Stimulated activated CD4-positive, alpha-beta T cell treated with anti-CD3 and anti-CD28 coated beads, Interleukin-4, amount 100 ng/mL, for 1 hour (primary cell): ENCODE data around the gene GPI.

Experiments
- DNase-seq: peaks from one replicate; pipeline ENCODE4 v3.0.0-alpha.2; 2020

Gene GPI

GRCh38 chr19:34405892-34406660 is 41.1 kb downstream of the GPI start:
- no peak for DNase-seq

GRCh38 chr19:34408411-34408810 is 43.4 kb downstream of the GPI start:
- no peak for DNase-seq

DNA sequence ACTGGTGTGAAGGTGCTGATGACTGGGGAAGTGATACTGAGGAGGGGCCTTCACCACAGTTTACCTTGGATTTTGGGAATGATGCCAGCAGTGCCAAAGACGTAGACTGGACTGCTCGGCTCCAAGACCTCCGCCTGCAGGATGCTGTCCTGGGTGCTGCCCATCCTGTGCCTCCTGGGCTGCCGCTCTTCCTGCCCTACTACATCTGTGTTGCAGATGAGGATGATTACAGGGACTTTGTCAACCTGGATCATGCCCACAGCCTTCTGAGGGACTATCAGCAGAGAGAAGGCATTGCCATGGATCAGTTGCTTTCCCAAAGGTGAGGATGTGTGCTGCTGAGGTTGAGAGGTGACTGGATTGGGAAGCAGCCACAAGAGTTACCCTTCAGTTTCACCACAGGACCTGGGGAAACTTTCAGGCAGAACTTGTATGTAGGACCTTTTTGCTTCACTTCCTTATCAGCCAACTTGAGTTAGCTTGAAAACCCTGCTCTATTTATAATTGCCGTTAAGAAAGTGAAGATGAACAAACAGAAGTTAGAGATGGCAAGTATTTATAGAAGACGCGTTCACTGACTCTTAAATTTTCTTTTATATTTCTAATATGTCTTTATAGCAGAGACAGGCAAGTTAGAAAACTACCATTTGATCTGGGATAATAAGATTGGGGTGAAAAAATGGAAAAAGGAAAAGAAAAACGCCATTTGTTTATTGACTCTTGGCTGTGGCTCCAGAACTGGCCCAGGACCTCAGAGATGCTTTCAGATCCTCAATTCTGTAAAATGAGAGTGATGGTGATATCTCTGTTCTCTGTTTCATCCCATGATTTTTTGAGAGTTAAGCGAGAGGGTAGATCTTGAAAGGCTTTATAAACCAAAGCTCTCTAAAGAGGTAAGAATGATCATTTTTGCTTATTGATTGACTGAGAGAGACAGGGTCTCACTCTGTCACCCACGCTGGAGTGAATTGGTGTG is 44.5 kb downstream of the GPI start:
- DNase-seq: no peak

GRCh38 chr19:34411216-34411615 is 46.2 kb downstream of the GPI start:
- DNase-seq: no peak

GRCh38 chr19:34416021-34416545 is 51.1 kb downstream of the GPI start:
- DNase-seq: no peak

DNA sequence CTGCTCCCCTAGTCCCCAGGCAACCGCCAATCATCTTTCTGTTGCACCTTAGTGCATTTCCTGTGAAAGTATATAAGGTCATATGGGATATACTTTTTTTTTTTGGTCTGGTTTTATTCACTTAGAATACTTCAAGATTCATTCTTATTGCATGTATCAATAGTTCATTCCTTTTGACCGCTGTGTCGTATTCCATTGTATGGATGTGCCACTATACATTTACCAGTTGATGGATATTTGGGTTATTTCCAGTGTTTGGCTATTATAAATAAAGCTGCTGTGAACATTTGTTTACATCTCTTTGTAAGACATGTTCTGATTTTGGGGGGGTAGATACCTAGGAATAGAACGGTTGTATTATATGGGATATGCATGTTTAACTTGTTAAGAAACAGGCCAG is 53.3 kb downstream of the GPI start:
- DNase-seq: no peak

DNA sequence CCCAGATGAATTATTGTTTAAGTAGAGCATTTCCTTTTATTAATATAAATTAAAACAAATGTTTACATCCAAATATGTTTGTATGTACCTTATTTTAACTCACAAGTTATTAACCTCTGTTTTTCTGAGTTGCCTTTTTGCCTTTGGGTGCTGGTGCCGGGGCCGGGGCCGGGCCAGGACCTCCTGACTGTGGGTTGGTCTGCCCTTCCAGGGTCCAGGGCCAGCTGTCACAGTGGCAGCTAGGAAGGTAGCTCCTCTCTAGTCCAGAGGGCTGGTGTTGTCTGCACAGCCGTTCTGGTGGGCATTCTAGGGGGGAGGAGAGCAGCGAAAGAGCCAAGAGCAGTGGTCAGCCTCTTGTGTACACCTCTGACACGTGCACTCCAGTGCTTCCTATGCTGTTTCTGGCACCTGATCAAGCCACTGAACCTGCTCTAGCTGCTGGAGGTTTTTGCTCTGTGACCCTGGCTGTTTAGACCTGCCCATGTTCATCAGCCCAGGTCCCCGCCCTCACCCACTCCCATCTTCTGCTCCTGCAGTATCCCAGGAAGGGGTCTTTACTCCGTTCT is 61.2 kb downstream of the GPI start:
- no peak for DNase-seq

DNA sequence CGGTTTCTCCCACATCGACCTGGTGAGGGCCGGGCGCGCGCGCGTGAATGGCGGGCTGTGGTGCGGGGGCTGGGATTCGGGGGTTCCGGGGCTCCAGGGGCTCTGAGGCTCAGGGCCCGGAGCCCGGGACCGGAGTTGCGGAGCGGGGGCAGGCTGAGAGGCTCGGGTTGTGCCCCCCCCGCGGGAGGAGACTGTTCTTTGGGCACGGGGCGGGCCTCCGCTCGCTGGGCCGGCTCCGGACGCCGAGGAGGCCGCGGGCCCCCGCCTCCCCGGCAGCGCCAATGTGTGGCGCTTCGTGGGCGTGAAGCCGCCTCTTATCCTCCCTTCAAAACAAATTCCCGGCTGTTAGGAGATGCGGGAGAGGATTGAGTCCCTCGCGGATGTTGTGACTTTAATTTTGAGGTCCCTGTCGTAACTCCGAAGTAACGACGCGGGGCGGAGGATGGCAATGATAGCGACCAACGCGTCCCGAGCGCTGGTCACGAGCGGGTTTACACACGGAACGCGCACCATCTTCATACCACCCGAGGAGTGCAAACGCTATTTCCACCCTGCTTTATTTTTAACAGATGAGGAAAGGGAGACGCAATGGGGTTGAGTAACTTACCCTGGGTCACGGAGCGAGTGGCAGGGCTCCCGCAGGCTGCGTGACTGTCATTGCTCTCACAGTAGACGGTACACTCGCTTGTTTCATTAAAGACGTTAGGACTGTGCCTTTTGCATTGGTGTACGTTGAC is 63.7 kb downstream of the GPI start:
- no peak for DNase-seq

DNA sequence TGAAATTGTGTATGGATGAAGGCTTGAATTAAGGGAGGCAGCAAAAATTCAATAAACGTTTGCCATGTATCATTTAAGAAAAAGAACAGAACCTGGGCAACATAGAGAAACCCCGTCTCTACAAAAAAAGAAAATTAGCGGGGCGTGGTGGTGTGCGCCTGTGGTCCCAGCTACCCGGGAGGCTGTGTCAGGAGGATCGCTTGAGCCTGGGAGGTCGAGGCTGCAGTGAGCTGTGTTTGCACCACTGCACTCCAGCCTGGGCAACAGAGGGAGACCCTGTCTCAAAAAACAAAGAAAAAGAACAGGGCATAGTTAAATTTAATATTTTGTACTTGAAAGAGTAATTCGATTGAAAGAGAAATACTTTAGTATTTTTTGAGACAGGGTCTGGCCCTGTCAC is 64.6 kb downstream of the GPI start:
- DNase-seq: no peak

DNA sequence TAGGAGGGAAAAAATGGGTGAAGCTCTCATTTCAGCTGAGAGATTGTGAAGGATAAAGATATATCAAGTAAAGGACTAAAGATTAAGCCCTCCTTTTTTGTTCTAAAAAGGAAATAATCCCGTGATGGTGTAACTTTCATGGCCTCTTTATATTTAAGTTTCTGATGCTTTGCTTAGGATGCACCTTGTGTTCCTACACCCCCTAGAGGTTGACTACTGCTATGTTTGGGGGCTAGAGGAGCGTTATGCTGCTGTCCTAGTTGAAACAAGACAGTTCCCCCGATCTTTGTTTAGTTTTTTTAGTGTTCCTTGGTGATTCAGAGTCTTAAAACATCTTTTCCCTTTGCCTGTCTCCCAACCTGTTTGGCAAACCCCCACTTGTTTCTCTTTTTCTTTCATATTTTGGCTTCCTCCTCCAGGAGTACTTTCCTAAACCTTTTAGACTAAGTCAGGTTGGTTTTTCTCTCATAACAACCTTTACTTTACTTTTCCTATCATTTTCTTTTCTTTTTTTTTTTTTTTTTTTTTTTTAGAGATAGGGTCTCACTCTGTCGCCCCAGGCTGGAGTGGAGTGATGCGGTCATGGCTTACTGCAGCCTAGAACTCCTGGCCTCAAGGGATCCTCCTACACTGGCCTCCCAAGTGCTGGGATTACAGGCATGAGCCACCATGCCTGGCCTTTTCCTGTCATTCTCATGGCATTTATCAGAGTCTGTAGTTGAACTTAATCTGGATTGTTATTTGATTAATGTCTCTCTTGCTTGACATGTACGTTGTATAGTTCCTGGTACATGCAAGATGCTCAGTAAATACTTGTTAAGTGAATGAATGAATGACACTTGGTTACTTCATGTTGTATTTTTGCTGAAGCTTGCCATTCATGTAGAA is 66.0 kb downstream of the GPI start:
- DNase-seq: no peak

GRCh38 chr19:34431681-34432402 is 66.8 kb downstream of the GPI start:
- no peak for DNase-seq

- DNase-seq: no peak
Measured at GRCh38 chr19:34432797-34433196, 67.8 kb downstream of the GPI start.

DNA sequence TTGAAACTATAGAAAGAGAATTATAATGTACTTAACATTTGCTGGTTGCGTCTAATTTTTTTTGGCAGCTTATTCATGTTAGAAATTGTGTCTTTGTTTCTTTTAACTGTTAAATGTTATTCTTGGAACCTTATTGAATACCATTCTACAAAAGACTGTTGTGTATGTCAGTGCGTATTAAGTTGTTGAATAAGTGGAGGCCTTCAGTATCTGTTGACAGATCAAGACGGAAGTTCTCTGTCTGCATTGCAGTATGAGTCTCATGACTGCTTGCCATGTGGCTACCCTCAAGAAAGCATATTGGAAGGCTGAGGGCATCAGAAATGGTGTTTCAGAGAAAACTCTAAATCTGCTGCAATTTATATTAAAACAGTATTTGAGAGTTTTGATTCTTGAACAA is 71.7 kb downstream of the GPI start:
- no peak for DNase-seq

GRCh38 chr19:34448191-34448590 is 83.2 kb downstream of the GPI start:
- no peak for DNase-seq
